Measurements from ENCODE around the gene FHOD3. TPM values are rescaled to one million over a fixed set of nuclear protein-coding genes. Genes with fewer than 3 reads are reported as not detected.

The FHOD3 gene
- total and polyA plus RNA-seq, 11 donors, result 109 to 532 (median 262) TPM

DNA sequence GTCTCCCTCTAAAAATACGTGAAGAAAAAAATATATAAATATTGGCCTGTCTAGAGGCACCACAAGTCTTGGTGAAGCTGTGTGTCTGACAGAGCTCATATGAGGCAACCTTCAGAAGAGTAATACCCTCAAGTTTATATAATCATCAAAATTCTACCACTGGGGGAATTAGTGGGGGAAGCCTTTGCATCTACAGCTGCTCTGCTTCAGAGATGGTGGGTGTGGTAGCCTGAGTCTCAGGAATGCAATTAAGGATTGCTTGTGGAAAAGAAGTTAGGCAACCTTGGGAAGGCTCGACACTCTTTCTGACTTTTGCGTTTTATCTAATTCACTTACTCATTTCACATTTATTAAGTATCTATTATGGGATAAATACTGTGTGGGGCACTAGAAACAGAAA lies 513.9 kb downstream of the FHOD3 start:
- H3K27me3 ChIP-seq, result no peaks in the 10 kb centered on the region
- DNase-seq (no peak), ATAC-seq (no peak)
- 89 to 92% (median 89%) methylated on average over 3 of the region's 3 CpGs for WGBS, 4 donors
- intact Hi-C loops (cut with DNase I), result loop anchor here in 1 of 10 donors (5.0 kb wide), 1 partner anchor 124 kb away; no protein-coding TSS in a partner anchor
- no peak overlapping the region for H3K4me3 ChIP-seq
- peaks cover 0 to 44% (median 7%) of the 10 kb centered on the region in 9 donors for H3K36me3 ChIP-seq
- TF ChIP-seq POLR2A (IDR thresholded peaks at IDR 0.05), result no peak
- TF ChIP-seq CTCF (IDR thresholded peaks at IDR 0.05), result no peak
- no peaks in the 10 kb centered on the region for H3K9me3 ChIP-seq
- no peak overlapping the region for H3K27ac ChIP-seq
- peaks cover 0 to 28% (median 11%) of the 10 kb centered on the region in 12 donors for H3K4me1 ChIP-seq

- Histone ChIP-seq H3K36me3 (peaks cover 0 to 44% (median 5%) of the 10 kb centered on the region in 9 donors), H3K27ac (peak overlapping the region in 1 of 12 donors; percentile 11), H3K4me3 (no peak overlapping the region), H3K4me1 (peaks cover 0 to 28% (median 11%) of the 10 kb centered on the region in 12 donors), H3K9me3 (no peaks in the 10 kb centered on the region), H3K27me3 (no peaks in the 10 kb centered on the region)
- ATAC-seq (no peak), DNase-seq (no peak)
- no peak for TF ChIP-seq CTCF (IDR thresholded peaks at IDR 0.05)
- no peak for TF ChIP-seq POLR2A (IDR thresholded peaks at IDR 0.05)
- intact Hi-C loops (cut with DNase I), result loop anchor here in 1 of 10 donors (5.0 kb wide), 1 partner anchor 125 kb away; no protein-coding TSS in a partner anchor
Observed at GRCh38 chr18:36811955-36812354, 514.4 kb downstream of the FHOD3 start.

GRCh38 chr18:36812678-36813077 lies 515.2 kb downstream of the FHOD3 start:
- TF ChIP-seq POLR2A (IDR thresholded peaks at IDR 0.05) (no peak), CTCF (IDR thresholded peaks at IDR 0.05) (no peak)
- Histone ChIP-seq H3K27ac (peak overlapping the region in 1 of 12 donors; percentile 11), H3K9me3 (no peaks in the 10 kb centered on the region), H3K4me1 (peaks cover 0 to 28% (median 11%) of the 10 kb centered on the region in 12 donors), H3K36me3 (peaks cover 0 to 45% (median 7%) of the 10 kb centered on the region in 9 donors), H3K4me3 (no peak overlapping the region), H3K27me3 (no peaks in the 10 kb centered on the region)
- intact Hi-C loops (cut with DNase I), result loop anchor here in 1 of 10 donors (5.0 kb wide), 1 partner anchor 125 kb away; no protein-coding TSS in a partner anchor
- 70 to 88% (median 84%) methylated on average over 3 of the region's 3 CpGs for WGBS, 4 donors
- no peak for DNase-seq
- ATAC-seq, result no peak

DNA sequence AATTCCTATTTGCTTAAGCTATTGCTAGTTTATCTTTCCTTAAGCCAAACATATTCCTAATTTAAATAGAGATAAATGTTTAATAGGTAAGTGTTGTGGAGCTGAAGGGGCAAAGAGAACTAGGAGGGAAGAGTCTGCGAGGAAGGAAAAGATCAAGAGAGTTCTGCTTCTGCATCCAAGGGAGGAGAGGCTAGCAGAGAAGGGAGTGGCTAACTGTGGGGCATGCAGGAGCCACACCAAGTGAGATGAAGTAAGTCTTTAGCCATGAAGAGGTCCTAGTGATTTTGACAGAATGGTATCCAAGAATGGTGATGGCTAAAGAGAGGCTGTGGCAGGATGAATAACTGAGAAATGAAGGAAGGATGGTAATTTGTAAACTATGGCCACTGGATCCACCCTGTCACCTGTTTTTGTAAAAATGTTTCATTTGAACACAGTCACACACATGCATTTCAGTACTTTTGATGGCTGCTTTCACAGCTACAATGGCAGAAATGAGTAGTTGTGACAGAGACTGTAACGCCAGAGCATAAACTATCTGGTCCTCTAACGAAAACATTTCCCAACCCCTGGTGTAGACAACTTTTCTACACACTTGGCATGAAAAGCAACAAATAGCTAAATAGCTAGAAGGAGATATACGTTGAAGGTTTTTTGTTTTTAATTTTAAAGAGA lies 515.7 kb downstream of the FHOD3 start:
- DNase-seq, result no peak
- TF ChIP-seq POLR2A (IDR thresholded peaks at IDR 0.05) (no peak), CTCF (IDR thresholded peaks at IDR 0.05) (no peak)
- WGBS, 4 donors, result 90 to 97% (median 92%) methylated on average over 4 of the region's 4 CpGs
- H3K4me3 ChIP-seq, result no peak overlapping the region
- ATAC-seq, result no peak
- H3K36me3 ChIP-seq, result peaks cover 0 to 49% (median 13%) of the 10 kb centered on the region in 9 donors
- H3K4me1 ChIP-seq, result peaks cover 0 to 28% (median 11%) of the 10 kb centered on the region in 12 donors
- intact Hi-C loops (cut with DNase I), result loop anchor here in 1 of 10 donors (5.0 kb wide), 1 partner anchor 126 kb away; no protein-coding TSS in a partner anchor
- H3K27ac ChIP-seq, result no peak overlapping the region
- H3K27me3 ChIP-seq, result no peaks in the 10 kb centered on the region
- H3K9me3 ChIP-seq, result no peaks in the 10 kb centered on the region
